GM18511 (cell line): ENCODE data around the gene MEF2A.
"Not testable (repeated sequence)": the region's sequence is repeated elsewhere in the genome, so short reads cannot be mapped to it uniquely, and the experiment has no call there.

Source experiments
- ATAC-seq: cut with Tn5 transposase; IDR thresholded peaks from one replicate; pipeline ENCODE4 v1.9.1; 2021; ENCODE audit warnings: mild to moderate bottlenecking, moderate library complexity; ENCODE audit not compliant: unreplicated experiment

MEF2A gene

DNA sequence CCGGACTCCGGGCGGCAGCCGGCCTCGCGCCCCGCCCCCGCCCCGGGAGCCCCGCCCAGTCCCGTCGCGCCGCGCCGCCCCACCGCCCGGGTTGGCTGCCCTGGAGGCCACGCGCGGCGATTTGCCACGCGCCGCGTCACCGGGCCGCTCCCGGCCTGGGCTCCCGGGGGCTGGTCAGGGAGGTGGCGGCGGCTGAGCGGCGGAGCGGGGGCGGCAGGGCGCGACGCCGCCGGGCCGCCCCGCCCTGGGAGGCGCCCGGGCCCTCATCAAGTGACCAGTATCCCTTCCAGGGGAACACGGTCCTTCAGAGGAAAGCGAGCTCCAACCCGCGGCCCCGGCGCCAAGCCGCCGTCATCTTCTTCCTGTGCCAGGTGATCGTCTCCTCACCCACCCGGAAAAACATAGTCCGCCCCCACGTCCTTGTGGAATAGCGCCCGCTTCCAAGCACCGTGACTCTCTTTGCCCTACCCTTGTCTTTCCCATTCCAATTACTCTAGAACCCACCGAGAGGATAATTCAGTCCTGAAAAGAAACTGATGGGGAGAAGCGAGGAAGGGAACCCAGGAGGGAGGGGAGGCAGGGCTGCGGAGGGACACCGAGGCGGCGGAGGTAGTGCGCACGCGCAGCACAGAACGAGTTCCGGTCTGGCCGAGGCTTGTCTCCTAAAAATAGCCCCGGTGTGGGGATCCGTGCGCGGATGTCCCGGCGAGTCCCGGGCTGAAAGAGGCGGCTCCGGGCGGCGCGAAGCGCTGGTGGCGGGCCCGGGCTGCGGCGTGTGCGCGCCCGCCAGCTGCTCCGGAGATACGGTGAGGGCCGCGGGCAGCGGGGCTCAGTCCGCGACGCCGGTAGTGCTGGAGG is at the start of gene MEF2A:
MEF2A (plus strand) TSS at position 686 of the 858 bp plus-strand sequence. CDS start 67,136 bp downstream, outside the sequence.
- peak; percentile 69 for ATAC-seq

DNA sequence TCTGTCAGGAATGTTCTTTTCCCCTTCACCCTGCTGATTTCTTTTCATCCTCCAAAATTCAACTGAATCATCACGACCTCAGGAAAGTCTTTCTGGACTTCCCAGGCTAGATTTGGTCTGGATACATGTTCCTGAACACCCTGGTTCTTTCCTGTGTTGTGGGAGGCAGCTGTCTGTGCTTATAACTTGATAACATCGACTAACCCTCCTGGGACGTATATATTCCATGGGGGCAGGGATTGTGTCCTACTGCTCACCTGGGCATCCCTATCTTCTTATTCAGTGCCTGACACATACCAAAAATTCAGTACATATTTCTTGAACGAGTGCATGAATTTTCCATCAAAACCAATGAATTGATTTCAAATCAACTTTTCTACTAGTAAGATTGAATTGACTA is 47.6 kb upstream of the MEF2A start:
- ATAC-seq, result no peak

DNA sequence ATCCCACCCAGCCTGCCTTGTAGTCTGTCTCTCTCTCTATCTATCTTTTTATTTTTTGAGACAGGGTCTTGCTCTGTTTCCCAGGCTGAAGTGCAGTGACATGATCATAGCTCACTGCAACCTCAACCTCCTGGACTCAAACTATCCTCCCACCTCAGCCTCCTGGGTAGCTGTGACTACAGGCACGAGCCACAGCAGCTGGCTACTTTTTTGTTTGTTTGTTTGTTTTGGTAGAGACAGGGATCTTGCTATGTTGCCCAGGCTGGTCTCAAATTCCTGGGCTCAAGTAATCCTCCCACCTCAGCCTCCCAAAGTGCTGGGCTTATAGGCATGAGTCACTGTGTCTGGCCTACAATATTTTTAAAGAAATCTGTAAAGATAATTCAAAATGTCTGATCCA is 46.4 kb upstream of the MEF2A start:
- not testable (repeated sequence) for ATAC-seq

DNA sequence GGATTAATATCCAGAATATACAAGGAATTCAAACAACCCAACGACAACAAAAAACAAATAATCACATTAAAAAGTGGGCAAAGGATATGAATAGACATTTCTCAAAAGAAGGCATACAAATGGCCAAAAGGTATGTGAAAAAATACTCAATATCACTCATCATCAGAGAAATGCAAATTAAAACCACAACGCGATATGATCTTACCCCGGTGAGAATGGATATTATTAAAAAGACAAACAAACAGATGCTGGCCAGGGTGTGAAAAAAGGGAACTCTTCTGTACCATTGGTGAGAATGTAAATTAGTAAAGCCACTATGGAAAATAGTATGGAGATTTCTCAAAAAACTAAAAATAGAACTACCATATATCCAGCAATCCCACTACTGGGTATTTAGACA is 43.5 kb upstream of the MEF2A start:
- peak; percentile 70 for ATAC-seq

DNA sequence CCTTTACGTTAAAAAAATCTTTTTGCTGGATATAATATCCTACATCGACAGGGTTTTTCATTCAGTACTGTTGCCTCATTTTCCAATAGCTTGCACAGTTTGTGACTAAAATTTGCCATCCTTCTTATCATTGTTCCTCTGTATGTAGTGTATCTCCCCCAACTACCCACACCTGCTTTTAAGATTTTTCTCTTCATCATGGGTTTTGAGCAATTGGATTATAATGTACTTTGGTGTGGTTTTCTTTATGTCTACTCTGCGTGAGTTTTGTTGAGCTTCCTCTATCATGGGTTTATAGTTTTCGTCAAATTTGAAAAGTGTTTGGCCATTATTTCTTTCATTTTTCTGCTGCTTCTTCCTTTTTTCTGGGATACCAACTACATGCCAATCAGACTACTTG is 39.6 kb upstream of the MEF2A start:
- ATAC-seq, result no peak

DNA sequence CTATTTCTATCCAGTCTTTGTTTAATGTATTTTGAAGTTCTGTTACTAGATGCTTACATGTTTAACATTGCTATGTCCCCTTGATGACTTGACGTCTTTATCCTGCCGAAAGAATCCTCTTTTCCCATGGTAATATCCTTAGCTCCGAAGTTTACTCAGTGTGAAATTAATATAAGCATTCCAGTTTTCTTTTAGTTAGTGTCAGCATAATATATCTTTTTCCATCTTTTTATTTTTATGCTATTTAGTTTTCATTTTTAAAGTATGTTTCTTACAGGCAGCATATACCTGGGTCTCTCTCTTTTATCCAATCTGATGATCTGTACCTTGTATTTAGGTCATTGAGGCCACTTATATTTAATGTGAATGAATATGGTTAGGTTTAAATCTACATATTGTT is 39.1 kb upstream of the MEF2A start:
- no peak for ATAC-seq

DNA sequence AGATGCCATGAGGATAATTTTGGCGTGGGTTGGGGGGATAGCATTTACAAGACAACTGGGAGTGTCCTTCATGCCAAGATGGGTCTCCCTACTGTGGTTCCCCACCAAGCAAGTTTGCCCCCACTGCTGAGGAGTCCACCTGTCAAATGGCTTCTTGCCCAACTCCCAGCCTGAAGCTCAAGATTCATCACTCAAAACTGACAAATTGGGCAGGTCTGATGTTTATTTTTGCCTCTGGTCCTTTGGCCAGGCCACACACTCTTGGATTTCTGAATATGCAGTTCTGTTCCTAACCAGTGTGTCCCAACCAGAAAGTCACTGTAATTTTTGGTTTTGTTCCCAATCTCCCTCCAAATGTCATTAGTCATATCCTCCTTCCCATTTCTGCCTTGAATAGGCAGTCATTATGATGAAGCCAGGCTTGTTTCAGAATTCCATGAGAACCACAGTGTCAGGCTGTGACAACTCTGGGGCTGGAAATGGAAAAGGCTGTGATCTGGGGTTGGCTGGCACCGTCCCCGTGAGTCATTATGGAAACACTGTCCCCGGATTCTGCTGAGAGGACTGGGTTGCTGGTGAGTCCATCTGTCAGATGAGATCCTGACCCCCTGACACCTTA is 29.3 kb upstream of the MEF2A start:
- ATAC-seq, result no peak

DNA sequence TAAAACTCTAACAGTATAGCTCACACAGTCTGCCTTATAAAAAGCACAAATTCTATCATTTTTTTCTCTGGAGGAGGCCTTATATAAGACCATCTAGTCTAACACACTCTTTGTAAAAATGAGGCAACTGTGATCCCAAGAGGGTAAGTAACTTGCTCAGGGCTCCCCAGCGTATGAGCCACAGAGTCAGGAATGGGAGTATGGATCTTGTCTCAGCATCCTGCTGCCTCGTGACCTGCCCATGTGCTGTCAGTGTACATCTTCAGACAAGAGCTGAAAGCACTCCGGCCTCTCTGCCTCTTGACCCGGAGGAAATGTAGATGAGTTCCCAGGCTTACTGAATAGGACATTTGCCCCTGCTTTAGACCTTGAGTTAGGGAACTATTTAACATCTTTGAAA is 28.4 kb upstream of the MEF2A start:
- no peak for ATAC-seq

DNA sequence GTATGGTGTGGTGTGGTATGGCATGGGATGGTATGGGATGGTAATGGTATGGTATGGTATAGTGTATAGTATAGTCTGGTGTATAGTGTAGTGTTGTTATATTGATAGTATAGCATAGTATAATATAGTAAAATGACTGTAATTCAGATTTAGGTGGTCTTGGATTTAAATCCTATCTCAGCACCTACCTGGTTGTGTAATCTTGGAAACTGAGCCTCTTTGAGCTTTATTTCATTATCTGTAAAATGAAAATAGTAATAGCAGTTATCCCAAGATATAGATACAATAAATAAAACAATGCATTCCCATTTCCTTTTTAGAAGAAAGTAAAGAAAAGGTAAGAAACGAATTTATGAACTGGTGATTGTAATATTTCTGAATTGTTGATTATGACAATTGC is 27.5 kb upstream of the MEF2A start:
- ATAC-seq, result no peak

DNA sequence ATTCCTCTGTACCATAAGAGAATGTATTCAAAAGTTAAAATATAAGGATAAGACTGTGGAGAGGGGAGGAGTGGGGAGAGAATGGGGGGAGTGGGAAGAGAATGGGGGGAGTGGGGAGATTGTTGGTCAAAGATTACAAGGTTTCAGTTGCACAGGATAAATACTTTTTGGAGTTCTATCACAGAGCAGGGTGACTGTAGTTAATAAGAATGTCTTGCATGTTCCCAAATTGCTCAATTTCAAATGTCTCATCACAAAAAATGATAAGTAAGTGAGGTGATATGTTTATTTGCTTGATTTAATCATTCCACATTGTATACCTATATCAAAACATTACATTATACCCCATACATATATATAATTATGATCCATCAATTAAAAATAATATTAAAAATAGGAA is 23.0 kb upstream of the MEF2A start:
- ATAC-seq, result no peak

DNA sequence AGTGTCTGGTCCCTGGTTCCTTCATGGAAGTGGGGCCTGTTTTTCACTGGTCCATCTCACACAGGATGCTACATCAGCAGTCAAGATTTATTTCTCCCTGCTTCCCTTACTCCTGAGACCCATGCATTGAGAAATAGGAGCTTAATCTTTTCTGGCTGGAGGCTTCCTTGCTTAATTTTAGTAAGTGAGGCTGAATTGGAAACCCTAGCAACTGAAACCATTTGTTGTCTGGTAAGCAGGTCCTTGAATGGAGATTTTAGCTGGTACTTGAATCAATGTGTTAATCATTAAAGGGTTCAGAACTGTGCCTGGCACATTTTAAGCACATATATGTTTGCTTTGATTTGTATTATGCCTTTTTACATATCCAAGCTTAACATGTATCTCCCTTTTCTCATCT is 20.2 kb upstream of the MEF2A start:
- ATAC-seq, result peak; percentile 73

DNA sequence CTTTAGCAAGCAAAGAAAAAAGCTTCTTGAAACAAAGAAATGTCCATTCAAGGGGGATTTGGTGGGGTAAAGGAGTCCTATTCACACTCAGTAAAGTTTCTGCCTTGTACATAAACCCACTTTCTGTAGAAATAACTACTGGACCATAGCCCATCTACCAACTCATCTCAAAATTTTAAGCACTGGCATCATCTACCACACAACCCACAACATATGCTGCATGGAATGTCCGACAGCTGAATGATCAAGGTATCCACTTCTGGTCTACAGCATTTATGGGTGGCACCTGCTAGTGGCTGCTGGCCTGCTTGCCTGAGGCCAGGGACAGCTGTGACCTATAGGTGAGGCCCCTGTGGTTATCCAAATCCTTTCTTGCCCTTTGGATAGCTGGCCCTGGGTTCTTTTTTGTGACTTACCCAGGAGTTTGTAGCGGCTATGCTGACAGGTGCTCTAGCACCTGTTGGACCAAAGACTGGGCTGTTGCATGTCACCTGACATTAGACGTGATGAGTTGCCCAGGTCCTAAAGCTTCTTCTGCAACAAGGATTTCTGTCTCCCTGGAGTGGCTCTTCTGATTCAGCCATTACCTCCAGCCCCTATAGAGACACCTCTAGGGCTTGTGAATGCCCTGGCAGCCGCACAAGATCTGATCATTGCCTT is 19.2 kb upstream of the MEF2A start:
- no peak for ATAC-seq

DNA sequence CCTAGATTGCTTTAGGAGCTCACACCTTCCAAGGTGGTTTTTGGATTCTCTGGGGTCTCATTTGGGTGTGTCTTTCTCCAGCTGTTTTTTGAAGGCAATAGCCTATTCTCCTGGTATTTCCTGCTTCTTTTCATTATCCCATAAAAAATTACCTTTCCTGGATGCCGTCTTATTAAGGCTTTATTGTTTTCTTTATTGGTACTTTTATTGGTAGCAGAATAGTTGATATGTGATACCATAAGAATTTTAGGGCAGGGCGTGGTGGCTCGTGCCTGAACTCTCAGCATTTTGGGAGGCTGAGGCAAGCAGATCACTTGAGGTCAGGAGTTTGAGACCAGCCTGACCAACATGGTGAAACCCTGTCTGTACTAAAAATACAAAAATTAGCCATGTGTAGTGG is 18.3 kb upstream of the MEF2A start:
- ATAC-seq, result no peak

DNA sequence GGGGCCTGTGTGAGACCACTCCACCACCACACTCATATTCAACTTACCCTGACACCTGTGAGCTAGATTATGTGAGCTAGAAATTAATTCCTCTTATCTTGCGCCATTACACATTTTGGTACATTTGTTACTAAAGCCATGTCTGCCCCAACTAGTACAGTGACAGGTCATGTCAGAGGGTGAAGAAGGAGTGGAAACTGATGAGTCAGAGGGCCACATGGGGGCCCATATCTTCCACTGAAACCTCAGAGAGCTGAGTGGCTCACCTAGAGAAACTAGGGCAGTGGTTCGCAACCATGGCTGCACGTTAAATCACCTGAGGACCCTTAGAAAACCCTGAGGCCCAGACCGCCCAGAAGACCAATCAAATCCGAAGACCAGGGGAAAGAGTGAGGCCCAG is 15.7 kb upstream of the MEF2A start:
- ATAC-seq, result no peak

DNA sequence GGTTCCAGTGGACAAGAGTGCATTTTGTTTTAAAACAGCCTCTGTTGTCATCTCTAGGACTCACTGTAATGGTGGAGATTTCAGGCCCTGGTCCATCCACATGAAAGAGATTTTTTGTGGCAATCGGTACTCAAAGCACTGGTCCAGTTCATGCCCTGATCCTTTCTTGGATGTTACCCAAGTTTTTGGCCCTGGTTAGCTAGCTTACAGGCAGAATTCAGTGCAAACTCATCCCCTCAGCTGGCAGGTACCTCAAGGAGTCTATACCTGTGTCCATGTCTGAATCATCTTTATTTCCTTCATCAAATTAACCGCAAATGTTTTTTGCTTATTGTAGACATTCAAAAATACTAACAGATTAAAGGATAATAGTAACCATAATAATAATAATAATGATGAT is 13.7 kb upstream of the MEF2A start:
- ATAC-seq, result no peak

DNA sequence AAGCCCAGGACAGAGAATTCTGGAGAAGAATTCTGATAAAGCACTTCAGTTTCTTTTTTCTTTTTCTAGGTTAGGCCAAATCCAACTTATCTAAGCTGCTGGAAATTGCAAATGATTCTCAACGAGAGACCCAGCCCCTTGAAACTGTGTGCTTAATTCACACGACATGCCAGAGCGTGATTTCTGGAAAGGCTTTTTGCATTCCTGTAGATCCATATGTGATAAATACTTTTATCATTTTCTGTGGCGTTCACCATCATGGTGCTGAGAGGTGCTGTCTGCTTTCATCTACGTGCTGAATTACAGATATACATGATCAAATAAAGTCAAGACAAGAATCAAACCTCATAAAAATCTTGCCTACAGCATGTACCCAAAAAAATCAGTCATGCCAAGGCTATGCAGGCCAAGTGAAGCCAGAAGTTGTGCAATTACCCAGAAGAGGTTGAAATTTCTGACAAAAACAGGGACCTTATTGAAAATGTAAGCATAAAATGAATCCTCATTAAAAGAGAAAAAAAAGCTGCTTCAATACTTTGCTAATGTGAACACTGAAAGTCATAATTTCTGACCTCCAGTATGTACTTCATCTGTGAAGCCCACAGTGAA is 10.8 kb upstream of the MEF2A start:
- ATAC-seq, result no peak

DNA sequence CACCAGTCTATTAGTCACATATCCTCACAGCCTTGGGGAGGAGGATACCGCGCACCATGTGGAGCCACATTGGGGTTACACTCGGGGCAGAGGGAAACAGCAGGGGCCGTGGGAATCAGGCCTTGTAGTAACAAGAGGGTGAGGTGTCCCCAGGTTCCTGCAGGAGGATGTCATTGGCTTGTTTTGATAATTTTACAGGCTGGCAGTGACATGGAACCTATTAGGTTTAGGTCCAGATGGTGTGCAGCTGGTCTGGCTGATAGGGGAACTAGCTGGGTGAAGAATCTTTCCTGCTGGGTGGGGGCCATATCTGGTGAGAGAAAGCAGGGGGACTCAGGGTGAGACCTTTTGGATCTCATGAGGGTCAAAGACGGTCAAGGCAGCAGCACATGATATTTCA is 9.8 kb upstream of the MEF2A start:
- ATAC-seq, result no peak

DNA sequence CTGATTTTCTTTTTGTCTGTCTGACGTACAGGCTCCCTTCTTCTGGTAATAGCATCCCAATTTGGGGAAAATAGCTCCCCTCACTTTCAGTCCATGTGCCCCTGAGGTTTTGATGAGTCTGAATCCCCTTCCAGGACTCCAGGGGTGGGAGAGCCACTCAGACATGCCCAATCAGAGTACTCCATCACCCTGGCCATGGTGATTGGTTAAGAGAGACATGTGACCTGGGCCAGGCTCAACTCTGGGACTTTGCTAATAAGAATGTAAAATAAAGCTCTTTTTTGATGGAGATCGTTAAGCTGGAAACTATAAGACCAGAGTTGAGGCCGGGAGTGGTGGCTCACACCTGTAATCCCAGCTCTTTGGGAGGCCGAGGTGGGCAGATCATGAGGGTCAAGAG is 9.2 kb upstream of the MEF2A start:
- no peak for ATAC-seq

DNA sequence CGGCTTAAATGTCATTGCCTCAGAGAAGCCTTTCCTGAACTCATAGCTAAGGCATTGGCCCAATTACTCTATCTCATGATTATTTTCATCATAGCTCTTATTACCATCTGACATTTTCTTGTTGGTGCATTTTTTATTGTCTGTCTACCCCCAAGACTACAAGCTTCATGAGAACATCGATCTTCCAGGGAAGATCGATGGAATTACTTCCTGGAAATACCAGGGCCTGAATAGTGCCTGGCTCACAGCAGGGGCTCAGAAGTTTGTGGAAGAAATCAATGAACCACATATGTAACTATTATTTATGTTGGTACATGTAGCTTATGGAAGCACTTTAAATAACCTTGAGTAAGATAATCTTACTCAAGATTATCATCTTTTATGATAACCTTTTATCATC is 7.7 kb upstream of the MEF2A start:
- no peak for ATAC-seq

DNA sequence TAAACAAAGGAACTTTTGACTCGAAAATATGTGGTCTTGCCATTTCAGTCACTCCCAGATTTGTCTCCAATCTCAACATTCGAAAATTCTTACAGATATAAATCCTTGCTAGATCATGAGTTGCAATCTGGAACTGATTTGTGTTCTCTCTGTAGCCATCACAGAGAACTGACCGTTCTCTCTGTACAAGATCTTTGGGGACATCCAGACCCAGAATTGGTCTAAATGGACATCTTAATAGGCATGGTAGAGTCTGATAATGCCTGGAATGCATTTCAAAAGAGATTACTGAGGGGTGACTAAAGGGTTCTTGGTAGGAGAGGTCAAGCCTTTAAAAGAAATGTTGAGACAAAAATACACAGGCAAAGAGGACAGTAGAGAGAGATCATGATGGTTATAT is 7.2 kb upstream of the MEF2A start:
- ATAC-seq, result no peak

DNA sequence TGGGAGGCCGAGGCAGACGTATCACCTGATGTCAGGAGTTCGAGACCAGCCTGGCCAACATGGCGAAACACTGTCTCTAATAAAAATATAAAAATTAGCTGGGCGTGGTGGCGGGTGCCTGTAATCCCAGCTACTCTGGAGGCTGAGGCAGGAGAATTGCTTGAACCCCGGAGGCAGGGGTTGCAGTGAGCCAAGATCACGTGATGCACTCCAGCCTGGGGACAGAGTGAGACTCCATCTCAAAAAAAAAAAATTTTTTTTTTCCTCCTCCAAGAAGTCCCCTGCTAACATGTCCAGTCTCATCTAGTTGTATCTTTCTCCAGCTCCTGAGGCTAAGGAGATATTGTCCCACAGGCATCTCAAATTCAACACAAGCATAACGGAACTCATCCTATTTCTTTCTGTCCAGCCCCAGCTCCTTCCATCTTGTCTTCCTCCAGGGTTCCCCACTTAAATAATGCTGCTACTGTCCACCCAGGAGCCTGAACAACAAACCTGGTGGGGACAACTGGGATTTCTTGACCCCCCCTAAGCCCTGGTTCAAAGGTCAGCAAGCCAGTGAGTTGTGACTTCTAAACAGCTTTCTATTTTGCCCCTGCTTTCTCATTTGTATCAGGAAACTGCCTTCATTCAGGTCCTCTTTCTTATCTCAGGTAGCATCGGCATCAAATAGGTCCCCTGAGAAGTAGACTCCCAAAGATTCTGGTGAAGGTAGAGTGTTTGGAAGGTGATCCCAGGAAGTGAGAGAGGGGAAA is 4.1 kb upstream of the MEF2A start:
- no peak for ATAC-seq
